ENCODE results near the gene UHMK1. TPM values are rescaled to one million over a fixed set of nuclear protein-coding genes. Genes with fewer than 3 reads are reported as not detected.
A peak's percentile ranks its signal among the peaks of the same experiment; 100 is the strongest.

UHMK1 gene
- total RNA-seq, 1 experiment from 2014 or later: 75.1 TPM

DNA sequence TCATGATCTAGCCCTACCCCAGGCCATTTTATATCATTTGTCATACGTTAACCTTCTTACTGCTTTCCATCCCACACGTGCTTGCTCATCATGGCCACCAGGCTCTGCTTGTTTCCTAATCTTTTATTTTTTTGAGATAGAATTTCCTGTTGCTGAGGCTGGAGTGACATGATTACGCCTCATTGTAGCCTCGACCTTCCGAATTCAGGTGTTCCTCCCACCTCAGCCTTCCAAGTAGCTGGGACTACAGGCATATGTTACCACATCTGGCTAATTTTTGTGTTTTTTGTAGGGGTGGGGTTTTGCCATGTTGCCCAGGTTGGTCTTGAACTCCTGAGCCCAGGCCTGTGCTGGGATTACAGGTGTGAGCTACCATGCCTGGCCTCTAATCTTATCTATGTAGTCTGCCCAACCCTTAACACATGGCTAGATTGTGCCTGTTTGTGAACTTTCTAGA lies 67.2 kb downstream of the UHMK1 start:
- no peak overlapping the region for H3K4me2 ChIP-seq (ENCODE audit: low read length)
- no peak overlapping the region for H2AFZ ChIP-seq (ENCODE audit: low read depth, low read length, poor library complexity, severe bottlenecking)
- H3K9me2 ChIP-seq (ENCODE audit: insufficient read depth): no peaks in the 10 kb centered on the region
- ChIA-PET POLR2A (no interaction called here), CTCF (no interaction called here), RAD21 (ENCODE audit: low non-redundant PET in 1 of 2, low total read pairs in 2 of 2, uncharacterized antibody in 2 of 2, unreplicated experiment in 2 of 2) (no interaction called here)
- no peaks in the 10 kb centered on the region for H3K9me3 ChIP-seq (ENCODE audit: control insufficient read depth in 1 of 2, insufficient read depth in 1 of 2, low read depth in 1 of 2, low read length in 2 of 2)
- H3K9ac ChIP-seq (ENCODE audit: low read length): no peak overlapping the region
- 0 out of 6 replicates have a peak, but pooled peaks of 1 of the 3 experiments have one; percentile 5 for TF ChIP-seq CTCF (IDR thresholded peaks at IDR 0.05 in 2 of 3, conservative IDR thresholded peaks at IDR 0.05 in 1 of 3; ENCODE audit: borderline replicate concordance in 1 of 3, insufficient read depth in 1 of 3, low read depth in 2 of 3, low read length in 2 of 3)
- no peak for TF ChIP-seq RAD21 (IDR thresholded peaks at IDR 0.05; ENCODE audit: low read depth)
- peaks cover 6 to 10% of the 10 kb centered on the region in 2 experiments; a peak in 2 of 4 replicates for H3K36me3 ChIP-seq (ENCODE audit: control insufficient read depth in 1 of 2, insufficient read depth in 2 of 2, low read length in 2 of 2)
- ATAC-seq (no peak), DNase-seq (ENCODE audit: low read depth, low spot score) (no peak)
- H3K4me1 ChIP-seq (ENCODE audit: control insufficient read depth in 1 of 2, insufficient read depth in 2 of 2, low read length in 2 of 2): peaks cover 0 to 21% of the 10 kb centered on the region in 2 experiments; a peak in 3 of 4 replicates
- H4K20me1 ChIP-seq (ENCODE audit: insufficient read depth): peaks cover 4% of the 10 kb centered on the region; the same call in 1 of the 2 replicates
- H3K27me3 ChIP-seq (ENCODE audit: insufficient read depth, low read length): no peaks in the 10 kb centered on the region
- intact Hi-C loops (cut with micrococcal nuclease): loop anchor here (10.0 kb wide), 1 partner anchor 210 kb away; no protein-coding TSS in a partner anchor
- BruUV-seq (replicated peaks): no TSS peak
- H3K4me3 ChIP-seq (replicated peaks in 1 of 2; ENCODE audit: low read depth in 1 of 2, low read length in 2 of 2): no peak overlapping the region
- H3K79me2 ChIP-seq (ENCODE audit: insufficient read depth, low read length): peaks cover 62% of the 10 kb centered on the region
- H3K27ac ChIP-seq (ENCODE audit: low read depth, low read length): no peak overlapping the region

GRCh38 chr1:162565460-162565859 lies 67.8 kb downstream of the UHMK1 start:
- intact Hi-C loops (cut with micrococcal nuclease): loop anchor here (10.0 kb wide), 1 partner anchor 211 kb away; no protein-coding TSS in a partner anchor
- Histone ChIP-seq H3K4me2 (ENCODE audit: low read length) (no peak overlapping the region), H3K9me2 (ENCODE audit: insufficient read depth) (no peaks in the 10 kb centered on the region), H3K27ac (ENCODE audit: low read depth, low read length) (no peak overlapping the region), H2AFZ (ENCODE audit: low read depth, low read length, poor library complexity, severe bottlenecking) (no peak overlapping the region), H3K4me1 (ENCODE audit: control insufficient read depth in 1 of 2, insufficient read depth in 2 of 2, low read length in 2 of 2) (peaks cover 0 to 17% of the 10 kb centered on the region in 2 experiments; a peak in 3 of 4 replicates), H4K20me1 (ENCODE audit: insufficient read depth) (peaks cover 4% of the 10 kb centered on the region; the same call in 1 of the 2 replicates), H3K9ac (ENCODE audit: low read length) (no peak overlapping the region), H3K79me2 (ENCODE audit: insufficient read depth, low read length) (peaks cover 67% of the 10 kb centered on the region), H3K9me3 (ENCODE audit: control insufficient read depth in 1 of 2, insufficient read depth in 1 of 2, low read depth in 1 of 2, low read length in 2 of 2) (no peaks in the 10 kb centered on the region), H3K36me3 (ENCODE audit: control insufficient read depth in 1 of 2, insufficient read depth in 2 of 2, low read length in 2 of 2) (peaks cover 6 to 10% of the 10 kb centered on the region in 2 experiments; a peak in 2 of 4 replicates), H3K27me3 (ENCODE audit: insufficient read depth, low read length) (no peaks in the 10 kb centered on the region), H3K4me3 (replicated peaks in 1 of 2; ENCODE audit: low read depth in 1 of 2, low read length in 2 of 2) (no peak overlapping the region)
- RAD21 ChIA-PET (ENCODE audit: low non-redundant PET in 1 of 2, low total read pairs in 2 of 2, uncharacterized antibody in 2 of 2, unreplicated experiment in 2 of 2): no interaction called here
- DNase-seq (ENCODE audit: low read depth, low spot score) (no peak), ATAC-seq (no peak)
- POLR2A ChIA-PET: no interaction called here
- CTCF ChIA-PET: no interaction called here
- no TSS peak for BruUV-seq (replicated peaks)
- TF ChIP-seq CBX3 (IDR thresholded peaks at IDR 0.05; ENCODE audit: low read depth) (no peak), SIN3A (IDR thresholded peaks at IDR 0.05; ENCODE audit: low read depth) (no peak), POLR2A (IDR thresholded peaks at IDR 0.05; ENCODE audit: borderline replicate concordance, extremely low read depth, insufficient read depth, insufficient read length) (no peak), EGR1 (IDR thresholded peaks at IDR 0.05; ENCODE audit: low read depth) (no peak), YY1 (IDR thresholded peaks at IDR 0.05; ENCODE audit: extremely low read depth, insufficient replicate concordance, low read depth, low read length) (no peak), ZFX (IDR thresholded peaks at IDR 0.05) (no peak), EZH2phosphoT487 (IDR thresholded peaks at IDR 0.05; ENCODE audit: borderline replicate concordance) (no peak), EZH2 (IDR thresholded peaks at IDR 0.05) (no peak), MAX (IDR thresholded peaks at IDR 0.05) (no peak), ZNF274 (IDR thresholded peaks at IDR 0.05; ENCODE audit: low read depth, low read length) (no peak)
- TF ChIP-seq, protein P1, sequence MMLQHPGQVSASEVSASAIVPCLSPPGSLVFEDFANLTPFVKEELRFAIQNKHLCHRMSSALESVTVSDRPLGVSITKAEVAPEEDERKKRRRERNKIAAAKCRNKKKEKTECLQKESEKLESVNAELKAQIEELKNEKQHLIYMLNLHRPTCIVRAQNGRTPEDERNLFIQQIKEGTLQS (IDR thresholded peaks at IDR 0.05): no peak
- TF ChIP-seq, protein P2, sequence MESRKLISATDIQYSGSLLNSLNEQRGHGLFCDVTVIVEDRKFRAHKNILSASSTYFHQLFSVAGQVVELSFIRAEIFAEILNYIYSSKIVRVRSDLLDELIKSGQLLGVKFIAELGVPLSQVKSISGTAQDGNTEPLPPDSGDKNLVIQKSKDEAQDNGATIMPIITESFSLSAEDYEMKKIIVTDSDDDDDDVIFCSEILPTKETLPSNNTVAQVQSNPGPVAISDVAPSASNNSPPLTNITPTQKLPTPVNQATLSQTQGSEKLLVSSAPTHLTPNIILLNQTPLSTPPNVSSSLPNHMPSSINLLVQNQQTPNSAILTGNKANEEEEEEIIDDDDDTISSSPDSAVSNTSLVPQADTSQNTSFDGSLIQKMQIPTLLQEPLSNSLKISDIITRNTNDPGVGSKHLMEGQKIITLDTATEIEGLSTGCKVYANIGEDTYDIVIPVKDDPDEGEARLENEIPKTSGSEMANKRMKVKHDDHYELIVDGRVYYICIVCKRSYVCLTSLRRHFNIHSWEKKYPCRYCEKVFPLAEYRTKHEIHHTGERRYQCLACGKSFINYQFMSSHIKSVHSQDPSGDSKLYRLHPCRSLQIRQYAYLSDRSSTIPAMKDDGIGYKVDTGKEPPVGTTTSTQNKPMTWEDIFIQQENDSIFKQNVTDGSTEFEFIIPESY (IDR thresholded peaks at IDR 0.05; ENCODE audit: extremely low read depth, insufficient replicate concordance, low read length): no peak

Measured in HCT116 (cell line).